Measurements from ENCODE around the gene NCKAP5L.

NCKAP5L gene

DNA sequence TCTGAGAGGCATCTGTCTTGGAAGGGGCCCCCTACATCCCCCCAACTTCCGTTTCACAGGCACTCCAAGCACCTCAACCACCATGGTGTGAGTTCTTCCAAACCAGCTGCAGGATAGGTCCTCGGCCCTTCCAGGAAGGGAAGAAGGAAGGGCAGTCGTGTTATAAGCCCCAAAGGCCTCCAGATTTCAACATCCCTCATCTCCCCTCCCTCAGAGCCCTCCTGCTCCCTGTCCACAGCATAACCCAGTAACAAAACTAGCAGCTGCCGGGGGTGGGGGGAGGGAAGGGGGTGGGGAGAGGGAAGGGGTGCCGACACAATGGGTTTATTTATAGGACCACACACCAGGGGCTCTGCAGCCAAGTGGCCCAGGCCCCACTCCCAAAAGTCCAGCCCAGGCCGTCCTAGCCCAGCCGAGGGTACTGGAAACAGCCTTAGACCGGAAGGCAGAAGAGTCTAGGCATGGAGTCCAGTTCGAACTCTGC is 18.3 kb downstream of the NCKAP5L start:
- no peak for TF ChIP-seq SIN3A (IDR thresholded peaks at IDR 0.05; ENCODE audit: borderline replicate concordance, insufficient read depth, low read length)

GRCh38 chr12:49809381-49809905 is 18.8 kb downstream of the NCKAP5L start:
- TF ChIP-seq FOXP2 (optimal IDR thresholded peaks at IDR 0.05; ENCODE audit: borderline replicate concordance, extremely low read depth, extremely low read length, insufficient read depth) (no peak), POLR2AphosphoS5 (IDR thresholded peaks at IDR 0.05; ENCODE audit: low read depth, low read length) (no peak), TAF1 (IDR thresholded peaks at IDR 0.05; ENCODE audit: borderline replicate concordance, insufficient read depth, low read length) (no peak), REST (IDR thresholded peaks at IDR 0.05; ENCODE audit: insufficient read depth in 1 of 2, low read depth in 2 of 2, low read length in 2 of 2) (no peak), SIN3A (IDR thresholded peaks at IDR 0.05; ENCODE audit: borderline replicate concordance, insufficient read depth, low read length) (no peak)

GRCh38 chr12:49808686-49809380 is 19.4 kb downstream of the NCKAP5L start:
- no peak for TF ChIP-seq REST (IDR thresholded peaks at IDR 0.05; ENCODE audit: insufficient read depth in 1 of 2, low read depth in 2 of 2, low read length in 2 of 2)

DNA sequence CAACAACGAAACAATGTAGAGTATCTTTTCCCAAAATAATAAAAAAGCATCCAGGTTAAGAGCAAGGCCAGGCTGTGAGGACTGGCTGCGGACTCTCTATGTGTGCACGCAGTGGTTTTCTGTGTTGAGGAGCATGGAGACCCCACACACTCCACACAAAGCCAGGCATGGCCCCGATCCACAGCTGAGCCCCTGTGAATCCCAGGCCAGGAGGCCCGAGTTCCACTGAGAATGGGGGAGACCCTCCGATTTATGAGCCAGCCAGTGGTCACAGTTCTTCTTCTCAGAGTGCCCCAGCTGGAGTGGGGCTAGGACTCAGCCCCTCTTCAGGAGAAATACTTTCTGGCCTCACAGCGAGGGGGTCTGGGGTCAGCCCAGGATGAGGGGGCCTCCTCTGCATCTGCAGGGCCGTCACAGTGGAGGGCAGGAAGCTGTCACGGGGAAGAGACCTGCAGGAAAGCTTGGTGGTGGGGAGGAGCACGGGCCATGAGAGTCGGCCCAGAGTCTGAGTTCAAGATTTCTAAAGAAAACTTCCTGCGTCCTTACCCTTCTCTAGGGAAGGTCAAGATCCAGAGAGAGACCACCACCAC is 20.1 kb downstream of the NCKAP5L start:
- TF ChIP-seq SIN3A (IDR thresholded peaks at IDR 0.05; ENCODE audit: borderline replicate concordance, insufficient read depth, low read length), result no peak
- no peak for TF ChIP-seq REST (IDR thresholded peaks at IDR 0.05; ENCODE audit: insufficient read depth in 1 of 2, low read depth in 2 of 2, low read length in 2 of 2)
- TF ChIP-seq FOXP2 (optimal IDR thresholded peaks at IDR 0.05; ENCODE audit: borderline replicate concordance, extremely low read depth, extremely low read length, insufficient read depth), result no peak
- TF ChIP-seq TAF1 (IDR thresholded peaks at IDR 0.05; ENCODE audit: borderline replicate concordance, insufficient read depth, low read length), result no peak
- no peak for TF ChIP-seq POLR2AphosphoS5 (IDR thresholded peaks at IDR 0.05; ENCODE audit: low read depth, low read length)

DNA sequence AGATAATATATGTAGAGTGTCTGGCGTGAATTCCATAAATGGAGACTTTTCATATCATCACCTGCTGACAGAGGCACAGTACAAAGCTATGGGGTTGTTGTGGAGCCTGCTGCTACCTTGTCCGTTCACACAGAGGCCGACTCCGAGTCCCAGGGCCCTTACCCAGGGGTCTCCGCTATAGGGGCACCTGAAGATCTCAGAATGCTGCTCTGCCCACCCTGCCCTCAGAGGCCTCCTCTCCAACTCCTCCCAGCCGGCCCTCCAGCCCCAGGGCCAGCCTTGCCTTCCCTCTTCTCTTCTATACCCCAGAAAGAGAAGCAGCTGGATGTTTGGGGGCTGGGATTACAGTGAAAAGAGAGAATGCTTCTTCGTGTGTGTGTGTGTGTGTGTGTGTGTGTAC is 21.3 kb downstream of the NCKAP5L start:
- TF ChIP-seq REST (IDR thresholded peaks at IDR 0.05; ENCODE audit: insufficient read depth in 1 of 2, low read depth in 2 of 2, low read length in 2 of 2) (no peak), POLR2AphosphoS5 (IDR thresholded peaks at IDR 0.05; ENCODE audit: low read depth, low read length) (no peak), FOXP2 (optimal IDR thresholded peaks at IDR 0.05; ENCODE audit: borderline replicate concordance, extremely low read depth, extremely low read length, insufficient read depth) (no peak), SIN3A (IDR thresholded peaks at IDR 0.05; ENCODE audit: borderline replicate concordance, insufficient read depth, low read length) (no peak), TAF1 (IDR thresholded peaks at IDR 0.05; ENCODE audit: borderline replicate concordance, insufficient read depth, low read length) (no peak)
